ENCODE data around the gene MGLL.

DNA sequence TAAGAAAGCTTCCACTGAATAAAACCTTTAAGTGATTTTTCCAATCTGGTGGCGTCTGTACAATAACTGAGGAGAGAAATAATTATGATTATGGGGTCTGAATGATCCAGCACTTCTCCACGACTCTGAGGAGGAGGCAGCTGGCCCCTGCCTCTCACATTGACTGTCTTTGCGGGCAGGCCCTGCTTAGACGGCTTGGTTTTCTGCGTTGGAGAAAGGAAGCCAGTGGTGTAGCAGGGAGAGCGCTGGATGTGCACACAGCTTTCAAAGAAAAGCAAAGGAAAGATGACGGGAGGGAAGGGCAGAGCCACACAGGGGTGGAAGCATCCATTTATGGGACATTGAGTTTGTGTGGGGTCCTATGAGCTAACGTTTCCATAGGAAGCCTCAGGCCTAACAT lies 62.5 kb downstream of the MGLL start:
- TF ChIP-seq, protein P1, sequence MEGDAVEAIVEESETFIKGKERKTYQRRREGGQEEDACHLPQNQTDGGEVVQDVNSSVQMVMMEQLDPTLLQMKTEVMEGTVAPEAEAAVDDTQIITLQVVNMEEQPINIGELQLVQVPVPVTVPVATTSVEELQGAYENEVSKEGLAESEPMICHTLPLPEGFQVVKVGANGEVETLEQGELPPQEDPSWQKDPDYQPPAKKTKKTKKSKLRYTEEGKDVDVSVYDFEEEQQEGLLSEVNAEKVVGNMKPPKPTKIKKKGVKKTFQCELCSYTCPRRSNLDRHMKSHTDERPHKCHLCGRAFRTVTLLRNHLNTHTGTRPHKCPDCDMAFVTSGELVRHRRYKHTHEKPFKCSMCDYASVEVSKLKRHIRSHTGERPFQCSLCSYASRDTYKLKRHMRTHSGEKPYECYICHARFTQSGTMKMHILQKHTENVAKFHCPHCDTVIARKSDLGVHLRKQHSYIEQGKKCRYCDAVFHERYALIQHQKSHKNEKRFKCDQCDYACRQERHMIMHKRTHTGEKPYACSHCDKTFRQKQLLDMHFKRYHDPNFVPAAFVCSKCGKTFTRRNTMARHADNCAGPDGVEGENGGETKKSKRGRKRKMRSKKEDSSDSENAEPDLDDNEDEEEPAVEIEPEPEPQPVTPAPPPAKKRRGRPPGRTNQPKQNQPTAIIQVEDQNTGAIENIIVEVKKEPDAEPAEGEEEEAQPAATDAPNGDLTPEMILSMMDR (IDR thresholded peaks at IDR 0.05; ENCODE audit: borderline replicate concordance, extremely low read depth, low read length, poor library complexity, severe bottlenecking): no peak
- TF ChIP-seq EZH2 (IDR thresholded peaks at IDR 0.05; ENCODE audit: borderline replicate concordance, low read depth, low read length, severe bottlenecking): no peak
